Fibroblast of pulmonary artery (primary cell): ENCODE measurements around the gene ABTB2.

ENCODE experiments used
- DNase-seq: peaks from one replicate; pipeline ENCODE4 v3.0.0-alpha.2; 2010; ENCODE audit warnings: low read depth
- H3K4me3 ChIP-seq: replicated peaks from 2 replicates; pipeline ENCODE4 v1.5.1; 2011; ENCODE audit warnings: low read depth, mild to moderate bottlenecking, control low read depth, low read length, moderate library complexity
- TF ChIP-seq, protein P1 (sequence below): IDR thresholded peaks from 2 replicates; pipeline ENCODE4 v1.5.1; 2011; ENCODE audit warnings: mild to moderate bottlenecking, control low read depth, low read length, inconsistent platforms; ENCODE audit errors: missing control alignments

The ABTB2 gene

DNA sequence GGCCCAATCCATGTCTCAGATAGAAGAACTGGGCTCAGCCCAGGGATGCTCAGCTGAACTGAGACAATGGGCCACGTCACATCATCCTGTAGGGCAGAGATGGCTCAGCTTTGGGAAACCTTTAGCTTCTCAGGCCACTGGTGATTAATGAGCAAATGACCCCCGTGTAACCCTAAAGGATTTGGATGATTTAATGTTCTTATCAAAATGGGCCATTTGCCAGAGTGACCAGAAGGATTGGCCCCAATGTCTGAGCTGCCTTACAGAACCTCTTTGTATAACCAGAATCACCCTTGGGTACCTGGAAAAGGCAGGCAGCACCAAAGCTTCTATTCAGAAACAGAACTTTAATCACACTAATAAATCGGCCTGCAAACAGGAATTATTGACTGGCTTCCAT lies 73.7 kb downstream of the ABTB2 start:
- TF ChIP-seq, protein P1, sequence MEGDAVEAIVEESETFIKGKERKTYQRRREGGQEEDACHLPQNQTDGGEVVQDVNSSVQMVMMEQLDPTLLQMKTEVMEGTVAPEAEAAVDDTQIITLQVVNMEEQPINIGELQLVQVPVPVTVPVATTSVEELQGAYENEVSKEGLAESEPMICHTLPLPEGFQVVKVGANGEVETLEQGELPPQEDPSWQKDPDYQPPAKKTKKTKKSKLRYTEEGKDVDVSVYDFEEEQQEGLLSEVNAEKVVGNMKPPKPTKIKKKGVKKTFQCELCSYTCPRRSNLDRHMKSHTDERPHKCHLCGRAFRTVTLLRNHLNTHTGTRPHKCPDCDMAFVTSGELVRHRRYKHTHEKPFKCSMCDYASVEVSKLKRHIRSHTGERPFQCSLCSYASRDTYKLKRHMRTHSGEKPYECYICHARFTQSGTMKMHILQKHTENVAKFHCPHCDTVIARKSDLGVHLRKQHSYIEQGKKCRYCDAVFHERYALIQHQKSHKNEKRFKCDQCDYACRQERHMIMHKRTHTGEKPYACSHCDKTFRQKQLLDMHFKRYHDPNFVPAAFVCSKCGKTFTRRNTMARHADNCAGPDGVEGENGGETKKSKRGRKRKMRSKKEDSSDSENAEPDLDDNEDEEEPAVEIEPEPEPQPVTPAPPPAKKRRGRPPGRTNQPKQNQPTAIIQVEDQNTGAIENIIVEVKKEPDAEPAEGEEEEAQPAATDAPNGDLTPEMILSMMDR, result no peak
- no peak overlapping the region for H3K4me3 ChIP-seq
- DNase-seq, result no peak

DNA sequence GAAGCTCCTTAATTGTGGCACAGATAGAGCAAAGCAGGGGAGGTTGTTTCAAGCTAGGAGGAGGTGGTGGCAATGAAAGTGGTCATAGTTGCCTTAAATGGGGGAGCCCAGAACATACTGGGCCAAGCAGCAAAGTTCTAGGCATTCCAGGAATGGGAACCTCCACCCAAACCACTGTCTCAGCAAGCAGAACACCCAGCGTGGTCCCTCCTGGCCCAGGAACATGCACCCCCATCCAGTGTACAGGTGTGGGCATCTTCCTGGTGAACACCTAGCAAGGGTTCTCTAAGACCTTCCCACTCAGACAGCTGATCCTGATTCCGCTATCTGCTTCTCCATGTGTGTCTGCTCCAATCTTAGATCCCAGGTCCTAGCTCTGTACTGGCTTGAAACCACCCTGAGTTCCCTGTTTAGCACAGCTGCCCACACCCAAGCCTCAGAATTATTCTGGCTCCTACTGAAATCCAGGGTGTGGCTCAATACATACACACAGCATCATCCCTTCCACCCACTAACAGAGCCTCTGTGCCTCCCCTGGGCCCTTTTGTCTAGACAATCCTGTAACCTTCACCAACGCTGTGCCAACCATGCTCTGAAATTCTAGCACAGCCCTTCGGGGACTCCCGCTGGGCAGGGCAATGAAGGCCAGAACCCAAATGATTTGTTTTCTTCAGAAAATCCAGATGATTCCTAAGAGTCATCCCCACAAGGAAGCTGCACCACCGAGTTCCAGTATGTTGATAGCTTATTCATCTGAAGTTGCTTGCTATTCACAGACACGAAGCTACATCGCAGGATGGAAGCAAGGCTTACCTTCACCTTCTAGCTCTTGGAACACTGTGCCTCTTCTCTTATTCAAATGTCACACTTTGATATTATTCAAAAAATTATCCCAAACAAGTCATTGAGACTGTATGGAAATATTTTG lies 76.6 kb downstream of the ABTB2 start:
- TF ChIP-seq, protein P1, result no peak
- no peak for DNase-seq

DNA sequence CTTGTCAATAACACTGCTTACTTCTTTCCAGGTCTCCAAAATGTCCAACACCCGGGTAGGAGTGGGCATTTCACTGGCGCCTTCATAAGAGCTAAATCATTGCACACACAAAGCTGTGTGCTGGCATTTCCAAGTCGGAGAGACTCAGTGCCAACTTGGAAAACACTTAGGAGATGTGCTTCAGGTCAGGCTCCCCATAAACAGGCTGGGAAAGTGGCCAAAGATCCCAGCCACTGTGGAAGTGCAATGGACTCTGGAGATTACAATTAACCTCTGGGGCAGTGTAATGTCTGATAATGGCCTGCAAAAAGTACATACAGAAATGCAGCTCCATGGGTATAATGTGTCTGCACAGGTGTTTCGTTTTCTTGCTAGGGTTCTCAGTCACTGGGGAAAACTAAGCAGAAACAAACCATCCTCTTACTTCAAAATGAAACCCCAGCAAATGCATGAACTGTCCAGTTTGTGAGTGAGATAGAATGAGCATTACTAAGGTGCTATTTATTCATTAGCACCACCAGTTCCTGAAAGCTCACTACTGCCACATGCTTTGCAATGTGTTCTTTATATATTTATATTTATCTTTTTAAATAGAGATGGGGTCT lies 79.0 kb downstream of the ABTB2 start:
- TF ChIP-seq, protein P1, result no peak
- H3K4me3 ChIP-seq, result no peak overlapping the region
- no peak for DNase-seq

More for the DNA sequence above, 76.6 kb downstream of the ABTB2 start:
- H3K4me3 ChIP-seq, result no peak overlapping the region

DNA sequence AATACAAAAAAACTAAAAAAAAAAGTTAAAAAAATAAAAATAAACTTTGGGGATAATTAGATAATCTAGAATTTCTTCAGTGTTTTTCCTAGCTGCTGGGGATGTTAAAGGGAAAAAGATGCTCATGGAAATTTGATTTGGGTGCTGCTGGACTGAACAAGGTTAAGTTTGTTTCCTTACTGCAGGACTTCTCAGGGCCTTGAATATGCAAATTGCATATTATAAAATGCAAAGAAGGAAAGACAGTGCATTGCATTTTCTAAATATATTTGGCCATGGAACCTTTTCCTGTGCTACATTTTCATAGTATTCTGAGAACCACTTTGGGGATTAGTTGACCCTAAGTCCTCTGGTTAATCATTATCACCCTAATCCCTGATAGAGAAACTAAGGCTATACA lies 79.6 kb downstream of the ABTB2 start:
- TF ChIP-seq, protein P1, result no peak
- H3K4me3 ChIP-seq, result no peak overlapping the region
- no peak for DNase-seq

DNA sequence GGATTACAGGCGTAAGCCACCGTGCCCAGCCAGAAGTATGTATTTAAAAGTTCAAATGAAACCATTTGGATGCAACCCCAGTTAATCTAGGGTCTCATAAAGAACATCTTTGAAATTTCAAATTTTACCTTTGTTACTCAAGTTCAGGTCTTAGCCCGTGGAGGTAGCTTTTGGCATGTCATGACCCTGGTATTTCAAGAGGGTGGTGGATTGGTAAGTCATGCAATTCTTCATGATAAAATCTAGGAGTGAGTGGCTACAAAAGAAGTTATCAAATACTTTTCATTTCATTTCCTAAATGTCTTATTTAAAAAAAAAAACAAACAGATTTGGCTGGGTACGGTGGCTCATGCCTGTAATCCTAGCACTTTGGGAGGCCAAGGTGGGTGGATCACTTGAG lies 80.6 kb downstream of the ABTB2 start:
- TF ChIP-seq, protein P1, result no peak
- DNase-seq, result no peak
- H3K4me3 ChIP-seq, result no peak overlapping the region

DNA sequence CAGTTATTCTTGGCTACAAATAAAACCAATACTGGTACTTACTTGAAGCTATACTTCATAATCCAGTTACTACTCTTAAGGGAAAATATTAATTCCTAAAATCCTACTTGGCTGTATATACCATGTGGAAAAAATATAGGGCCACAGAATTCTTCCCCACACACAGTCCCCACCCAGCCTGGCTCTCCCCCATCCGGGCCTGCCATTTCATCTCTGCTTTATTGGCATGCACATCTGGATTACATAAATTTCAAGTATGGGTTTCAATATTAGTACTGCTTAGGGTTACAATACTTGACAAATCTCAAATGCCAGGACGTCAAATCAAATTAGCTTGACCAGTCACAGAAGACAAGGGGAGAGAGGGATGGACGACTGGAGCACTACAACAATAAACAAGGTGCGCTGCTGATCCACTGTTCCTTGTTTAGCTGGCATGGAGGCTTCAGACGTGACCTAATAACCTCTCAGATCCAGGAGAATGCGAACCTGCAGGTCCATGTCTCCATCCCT lies 81.4 kb downstream of the ABTB2 start:
- DNase-seq, result no peak
- H3K4me3 ChIP-seq, result no peak overlapping the region
- TF ChIP-seq, protein P1, result no peak
